KG1 (cell line): ENCODE data around the gene KRTAP29-1.
"Not testable (repeated sequence)": the region's sequence is repeated elsewhere in the genome, so short reads cannot be mapped to it uniquely, and the experiment has no call there.

ENCODE experiments used
- DNase-seq: peaks from one replicate; lab custom pipeline; 2025; lab: John Stamatoyannopoulos, UW

The KRTAP29-1 gene

GRCh38 chr17:41298458-41299135 lies 4.1 kb downstream of the KRTAP29-1 start:
- no peak for DNase-seq

DNA sequence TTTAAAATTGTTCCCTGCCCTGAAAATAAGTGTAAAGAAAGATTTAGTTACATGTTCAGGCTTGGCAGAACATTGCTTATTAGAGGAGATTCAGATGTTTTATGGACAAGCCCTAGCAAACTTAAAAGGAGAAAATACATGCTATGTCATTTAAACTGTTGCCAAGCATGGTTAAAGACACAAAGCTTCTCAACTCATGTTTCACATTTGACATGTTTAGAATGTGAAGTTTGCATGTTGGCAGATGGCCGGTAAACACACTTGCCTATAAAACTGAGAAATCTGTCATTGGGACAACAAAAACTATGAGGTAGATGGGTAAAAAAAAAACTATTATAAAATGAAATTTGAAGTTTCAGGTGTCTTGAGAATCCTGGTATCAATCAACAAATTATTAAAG lies 5.8 kb downstream of the KRTAP29-1 start:
- DNase-seq: no peak

GRCh38 chr17:41294016-41294415 lies 8.6 kb downstream of the KRTAP29-1 start:
- DNase-seq: no peak

DNA sequence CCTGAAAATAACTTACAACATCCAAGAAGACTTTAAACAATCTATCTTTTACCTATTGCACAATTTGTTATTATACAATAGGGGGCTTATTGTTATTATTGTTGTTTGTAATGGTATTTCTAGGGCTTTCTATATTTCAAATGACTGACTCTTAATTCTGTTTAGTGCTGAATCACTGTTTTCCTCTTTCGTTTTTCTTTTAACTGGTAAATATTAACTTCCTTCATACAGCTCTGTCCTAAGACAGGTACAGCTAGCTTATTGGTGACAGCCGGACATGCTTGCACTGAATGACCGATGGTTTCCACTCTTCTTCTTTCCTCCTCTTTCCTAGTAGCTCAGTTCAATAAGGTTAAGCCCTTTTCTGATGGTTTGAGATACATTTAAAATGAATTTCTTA lies 15.6 kb downstream of the KRTAP29-1 start:
- no peak for DNase-seq

DNA sequence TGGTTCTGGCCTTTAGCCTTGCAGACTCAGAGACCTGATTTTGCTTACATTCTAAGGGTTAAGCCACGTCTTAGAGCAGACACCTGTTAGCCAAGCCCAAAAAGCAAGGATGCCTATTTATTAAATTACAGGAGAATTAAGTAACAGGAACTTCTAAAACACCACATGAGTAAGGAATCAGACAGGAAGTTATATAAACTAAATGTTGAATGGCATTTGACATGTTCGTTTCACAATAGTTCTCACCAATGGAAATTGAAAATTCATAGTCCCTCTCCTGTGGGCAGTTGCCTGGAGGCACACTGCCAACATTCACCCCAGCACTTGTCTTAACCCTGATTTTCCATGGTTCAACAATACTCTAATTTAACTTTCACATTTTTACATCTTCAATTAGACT lies 18.1 kb downstream of the KRTAP29-1 start:
- DNase-seq: no peak

DNA sequence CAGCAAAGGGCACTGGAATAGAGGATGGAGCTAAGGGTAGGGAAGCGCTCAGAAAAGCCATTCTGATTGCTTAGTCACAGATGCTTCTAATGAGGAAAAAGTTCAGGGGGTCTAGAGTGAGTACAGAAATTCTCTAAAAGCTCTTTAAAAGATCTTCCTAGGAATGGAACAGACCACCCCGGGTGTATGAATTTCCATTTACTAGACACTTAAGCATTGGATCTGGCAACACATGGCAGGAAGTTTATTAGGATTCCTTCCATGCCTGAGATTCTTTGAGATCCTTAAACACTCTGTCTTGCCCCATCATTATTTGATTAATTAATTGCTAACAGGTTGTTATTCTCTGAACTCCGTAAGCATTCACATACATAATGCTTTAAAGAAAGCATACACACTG lies 18.6 kb downstream of the KRTAP29-1 start:
- no peak for DNase-seq

DNA sequence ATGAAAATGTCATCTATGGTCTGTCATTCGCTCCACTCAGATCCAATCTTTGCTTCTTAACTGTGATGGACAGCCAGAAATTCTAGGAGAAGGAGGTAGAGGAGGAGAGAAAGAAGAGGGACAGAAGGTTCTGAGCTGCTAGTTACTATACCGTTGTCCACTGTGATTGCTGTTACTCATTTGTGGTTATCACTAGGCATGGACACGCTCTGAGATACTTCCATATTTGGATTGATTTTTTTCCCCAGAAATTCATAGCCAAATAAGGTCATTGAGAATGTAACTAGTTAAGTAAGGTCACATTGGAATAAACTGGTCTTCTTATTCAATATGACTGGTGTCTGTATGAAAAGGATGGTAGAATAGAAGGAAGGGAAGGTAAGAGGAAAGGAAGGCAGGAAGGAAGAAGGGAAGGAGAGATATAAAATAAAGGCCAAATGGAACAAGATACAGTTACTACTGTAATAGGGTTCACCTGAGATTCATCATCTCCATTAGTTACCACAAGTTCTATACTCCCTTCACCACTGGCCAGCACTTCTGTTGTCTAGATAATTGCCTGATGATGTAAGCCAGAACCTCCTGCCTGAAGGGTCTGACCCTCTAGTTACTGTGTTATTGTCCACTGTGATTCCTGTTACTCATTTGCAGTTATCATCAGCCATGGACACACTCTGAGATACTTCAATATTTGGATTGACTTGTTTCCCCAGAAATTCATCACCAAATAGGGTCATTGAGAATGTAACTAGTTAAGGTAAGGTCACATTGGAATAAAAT lies 24.3 kb downstream of the KRTAP29-1 start:
- no peak for DNase-seq

DNA sequence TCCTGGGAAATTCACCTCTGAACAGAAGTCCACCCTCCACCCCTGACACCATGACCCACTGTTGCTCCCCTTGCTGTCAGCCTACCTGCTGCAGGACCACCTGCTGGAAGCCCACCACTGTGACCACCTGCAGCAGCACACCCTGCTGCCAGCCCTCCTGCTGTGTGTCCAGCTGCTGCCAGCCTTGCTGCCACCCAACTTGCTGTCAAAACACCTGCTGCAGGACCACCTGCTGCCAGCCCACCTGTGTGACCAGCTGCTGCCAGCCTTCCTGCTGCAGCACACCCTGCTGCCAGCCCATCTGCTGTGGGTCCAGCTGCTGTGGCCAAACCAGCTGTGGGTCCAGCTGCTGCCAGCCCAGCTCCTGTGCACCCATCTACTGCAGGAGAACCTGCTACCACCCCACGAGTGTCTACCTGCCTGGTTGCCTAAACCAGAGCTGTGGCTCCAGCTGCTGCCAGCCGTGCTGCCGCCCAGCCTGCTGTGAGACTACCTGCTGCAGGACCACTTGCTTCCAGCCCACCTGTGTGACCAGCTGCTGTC lies 26.9 kb downstream of the KRTAP29-1 start, which contains the start of gene KRTAP9-7:
TSS of gene KRTAP9-7 (plus strand) at position 51 of the 543 bp plus-strand sequence. CDS start at position 51, 0 bp downstream.
- DNase-seq: not testable (repeated sequence)

- DNase-seq: no peak
These were observed 30.8 kb downstream of the KRTAP29-1 start for GRCh38 chr17:41271858-41272257.

- DNase-seq: not testable (repeated sequence)
These were observed 31.3 kb downstream of the KRTAP29-1 start for GRCh38 chr17:41271323-41271722.

GRCh38 chr17:41267711-41268110 lies 34.9 kb downstream of the KRTAP29-1 start:
- DNase-seq: no peak

DNA sequence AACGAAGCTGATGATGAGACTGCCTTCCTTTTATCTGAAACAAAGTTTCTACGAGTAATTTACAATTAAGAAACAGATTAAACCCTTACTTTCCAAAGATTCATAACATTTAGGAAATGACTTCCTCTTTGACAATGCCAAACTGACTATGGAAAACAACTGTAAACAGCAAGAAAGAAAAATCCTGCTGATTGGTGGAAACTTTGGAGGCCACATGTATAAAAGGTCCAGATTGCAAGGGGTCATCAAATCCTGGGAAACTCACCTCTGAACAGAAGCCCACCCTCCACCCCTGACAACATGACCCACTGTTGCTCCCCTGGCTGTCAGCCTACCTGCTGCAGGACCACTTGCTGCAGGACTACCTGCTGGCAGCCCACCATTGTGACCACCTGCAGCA lies 37.6 kb downstream of the KRTAP29-1 start, which contains the start of gene KRTAP9-6:
TSS of gene KRTAP9-6 (plus strand) at position 301 of the 400 bp plus-strand sequence. CDS start at position 301, 0 bp downstream.
- DNase-seq: no peak

- no peak for DNase-seq
These were observed 38.1 kb downstream of the KRTAP29-1 start for GRCh38 chr17:41264599-41264998.

DNA sequence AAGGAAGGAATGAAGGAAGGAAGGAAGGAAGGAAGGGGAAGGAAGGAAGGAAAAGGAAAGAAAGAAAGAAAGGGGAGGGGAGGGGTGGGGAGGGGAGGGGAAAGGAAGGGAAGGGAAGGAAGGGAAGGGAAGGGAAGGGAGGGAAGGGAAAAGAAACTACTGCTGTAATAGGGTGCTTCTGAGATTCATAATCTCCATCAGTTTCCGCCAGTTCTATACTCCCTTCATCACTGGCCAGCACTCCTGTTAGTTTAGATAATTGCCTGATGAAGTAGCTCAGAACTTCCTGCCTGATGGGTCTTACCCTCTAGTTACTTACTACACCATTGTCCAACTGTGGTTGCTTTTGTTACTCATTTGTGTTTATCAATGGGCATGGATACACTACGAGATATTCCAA lies 39.4 kb downstream of the KRTAP29-1 start:
- no peak for DNase-seq

DNA sequence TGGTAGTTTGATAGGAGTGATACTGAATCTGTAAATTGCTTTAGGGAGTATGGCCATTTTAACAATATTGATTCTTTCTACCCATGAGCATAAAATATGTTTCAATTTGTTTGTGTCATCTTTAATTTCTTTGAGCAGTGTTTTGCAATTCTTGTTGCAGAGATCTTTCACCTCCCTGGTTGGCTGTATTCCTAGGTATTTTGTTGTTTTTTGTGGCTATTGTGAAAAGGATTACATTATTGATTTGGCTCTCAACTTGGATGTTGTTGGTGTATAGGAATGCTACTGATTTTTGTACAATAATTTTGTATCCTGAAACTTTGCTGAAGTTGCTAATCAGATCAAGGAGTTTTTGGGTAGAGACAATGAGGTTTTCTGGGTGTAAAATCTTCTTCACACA lies 44.2 kb downstream of the KRTAP29-1 start:
- DNase-seq: no peak

GRCh38 chr17:41256291-41256685 lies 46.4 kb downstream of the KRTAP29-1 start:
- DNase-seq: no peak

- DNase-seq: not testable (repeated sequence)
These were observed 47.0 kb downstream of the KRTAP29-1 start, which contains the start of gene KRTAP9-9 for GRCh38 chr17:41255381-41256290. Gene KRTAP9-9, plus strand, starts transcription at chr17:41255384.

DNA sequence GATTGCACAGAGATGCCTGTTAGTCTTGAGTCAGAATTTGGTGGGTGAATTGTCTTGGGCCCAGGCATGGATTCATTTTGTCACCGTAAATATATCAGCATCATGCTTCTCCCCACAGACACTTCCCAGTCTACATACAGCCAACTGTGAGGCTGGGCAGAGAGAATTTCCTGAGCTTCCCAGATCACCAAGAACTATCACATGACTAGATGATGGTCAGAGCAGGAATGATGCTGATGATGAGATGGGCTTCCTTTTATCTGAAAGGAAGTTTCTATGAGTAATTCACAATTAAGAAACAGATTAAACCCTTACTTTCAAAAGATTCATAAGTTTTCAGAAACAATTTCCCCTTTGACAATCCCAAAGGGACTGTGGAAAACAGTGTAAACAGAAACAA lies 47.8 kb downstream of the KRTAP29-1 start:
- no peak for DNase-seq
